ENCODE measurements around the gene TSSC4.
A peak's percentile ranks its signal among the peaks of the same experiment; 100 is the strongest.

TSSC4 gene

GRCh38 chr11:2411446-2412305 is 11.1 kb downstream of the TSSC4 start:
- DNase-seq (ENCODE audit: low read depth in 1 of 2, low spot score in 1 of 2) = no peak
- Histone ChIP-seq H3K27ac (replicated peaks) (no peak overlapping the region), H3K27me3 (ENCODE audit: insufficient read depth, poor library complexity, severe bottlenecking) (no peaks in the 10 kb centered on the region), H3K4me3 (replicated peaks; ENCODE audit: insufficient read depth, low read length) (no peak overlapping the region)
- no peak for TF ChIP-seq GABPA (IDR thresholded peaks at IDR 0.05; ENCODE audit: low read depth)

- no peaks in the 10 kb centered on the region for H3K27me3 ChIP-seq (ENCODE audit: insufficient read depth, poor library complexity, severe bottlenecking)
- no peak overlapping the region for H3K4me3 ChIP-seq (replicated peaks; ENCODE audit: insufficient read depth, low read length)
- DNase-seq (ENCODE audit: low read depth in 1 of 2, low spot score in 1 of 2) = no peak
- H3K27ac ChIP-seq (replicated peaks) = no peak overlapping the region
- no peak for TF ChIP-seq REST (IDR thresholded peaks at IDR 0.05; ENCODE audit: insufficient replicate concordance, low read depth)
- no peak for TF ChIP-seq GABPA (IDR thresholded peaks at IDR 0.05; ENCODE audit: low read depth)
- TF ChIP-seq CTCF (IDR thresholded peaks at IDR 0.05; ENCODE audit: insufficient read depth, low read length) = no peak
- TF ChIP-seq POLR2AphosphoS5 (IDR thresholded peaks at IDR 0.05; ENCODE audit: low read depth) = no peak
- no peak for TF ChIP-seq SPI1 (IDR thresholded peaks at IDR 0.05; ENCODE audit: borderline replicate concordance, low read depth)
Observed at GRCh38 chr11:2412323-2412722, 11.8 kb downstream of the TSSC4 start.

- no peaks in the 10 kb centered on the region for H3K27me3 ChIP-seq (ENCODE audit: insufficient read depth, poor library complexity, severe bottlenecking)
- TF ChIP-seq SPI1 (IDR thresholded peaks at IDR 0.05; ENCODE audit: borderline replicate concordance, low read depth) (0 out of 2 replicates have a peak, but pooled peaks have one; percentile 4), GABPA (IDR thresholded peaks at IDR 0.05; ENCODE audit: low read depth) (no peak)
- DNase-seq (ENCODE audit: low read depth in 1 of 2, low spot score in 1 of 2) = no peak
- H3K4me3 ChIP-seq (replicated peaks; ENCODE audit: insufficient read depth, low read length) = no peak overlapping the region
- H3K27ac ChIP-seq (replicated peaks) = no peak overlapping the region
Observed at GRCh38 chr11:2413742-2414579, 13.4 kb downstream of the TSSC4 start.

GRCh38 chr11:2414616-2415015 is 14.1 kb downstream of the TSSC4 start:
- no peak overlapping the region for H3K27ac ChIP-seq (replicated peaks)
- no peak overlapping the region for H3K4me3 ChIP-seq (replicated peaks; ENCODE audit: insufficient read depth, low read length)
- TF ChIP-seq SPI1 (IDR thresholded peaks at IDR 0.05; ENCODE audit: borderline replicate concordance, low read depth) (no peak), REST (IDR thresholded peaks at IDR 0.05; ENCODE audit: insufficient replicate concordance, low read depth) (no peak), CTCF (IDR thresholded peaks at IDR 0.05; ENCODE audit: insufficient read depth, low read length) (no peak), POLR2AphosphoS5 (IDR thresholded peaks at IDR 0.05; ENCODE audit: low read depth) (no peak), GABPA (IDR thresholded peaks at IDR 0.05; ENCODE audit: low read depth) (no peak)
- DNase-seq (ENCODE audit: low read depth in 1 of 2, low spot score in 1 of 2) = no peak
- H3K27me3 ChIP-seq (ENCODE audit: insufficient read depth, poor library complexity, severe bottlenecking) = no peaks in the 10 kb centered on the region

All from HL-60 (cell line).